ENCODE data around the gene TBRG1. TPM values are rescaled to one million over a fixed set of nuclear protein-coding genes. Genes with fewer than 3 reads are reported as not detected.

Gene TBRG1, protein sequence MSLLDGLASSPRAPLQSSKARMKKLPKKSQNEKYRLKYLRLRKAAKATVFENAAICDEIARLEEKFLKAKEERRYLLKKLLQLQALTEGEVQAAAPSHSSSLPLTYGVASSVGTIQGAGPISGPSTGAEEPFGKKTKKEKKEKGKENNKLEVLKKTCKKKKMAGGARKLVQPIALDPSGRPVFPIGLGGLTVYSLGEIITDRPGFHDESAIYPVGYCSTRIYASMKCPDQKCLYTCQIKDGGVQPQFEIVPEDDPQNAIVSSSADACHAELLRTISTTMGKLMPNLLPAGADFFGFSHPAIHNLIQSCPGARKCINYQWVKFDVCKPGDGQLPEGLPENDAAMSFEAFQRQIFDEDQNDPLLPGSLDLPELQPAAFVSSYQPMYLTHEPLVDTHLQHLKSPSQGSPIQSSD
- 23.3 and 30.0 TPM in 2 replicates for total RNA-seq (2014; rRNA removed; shearing (Covaris generic))
- 34.0 and 39.1 TPM in 2 replicates for total RNA-seq (2022)
- percentile 89 among the genes with signal in this experiment for Bru-seq, nascent RNA
- percentile 87 among the genes with signal in this experiment for BruChase-seq, experiment 1, labeled RNA remaining after a 6-hour chase
- BruChase-seq, experiment 2, labeled RNA remaining after a 2-hour chase: percentile 92 among the genes with signal in this experiment
- long read RNA-seq, full-length matches to known transcripts: 76 of 133 reads
- long read RNA-seq, partial matches to known transcripts: 4 of 133 reads
- long read RNA-seq, other reads (novel, unspliced or antisense): 53 of 133 reads

DNA sequence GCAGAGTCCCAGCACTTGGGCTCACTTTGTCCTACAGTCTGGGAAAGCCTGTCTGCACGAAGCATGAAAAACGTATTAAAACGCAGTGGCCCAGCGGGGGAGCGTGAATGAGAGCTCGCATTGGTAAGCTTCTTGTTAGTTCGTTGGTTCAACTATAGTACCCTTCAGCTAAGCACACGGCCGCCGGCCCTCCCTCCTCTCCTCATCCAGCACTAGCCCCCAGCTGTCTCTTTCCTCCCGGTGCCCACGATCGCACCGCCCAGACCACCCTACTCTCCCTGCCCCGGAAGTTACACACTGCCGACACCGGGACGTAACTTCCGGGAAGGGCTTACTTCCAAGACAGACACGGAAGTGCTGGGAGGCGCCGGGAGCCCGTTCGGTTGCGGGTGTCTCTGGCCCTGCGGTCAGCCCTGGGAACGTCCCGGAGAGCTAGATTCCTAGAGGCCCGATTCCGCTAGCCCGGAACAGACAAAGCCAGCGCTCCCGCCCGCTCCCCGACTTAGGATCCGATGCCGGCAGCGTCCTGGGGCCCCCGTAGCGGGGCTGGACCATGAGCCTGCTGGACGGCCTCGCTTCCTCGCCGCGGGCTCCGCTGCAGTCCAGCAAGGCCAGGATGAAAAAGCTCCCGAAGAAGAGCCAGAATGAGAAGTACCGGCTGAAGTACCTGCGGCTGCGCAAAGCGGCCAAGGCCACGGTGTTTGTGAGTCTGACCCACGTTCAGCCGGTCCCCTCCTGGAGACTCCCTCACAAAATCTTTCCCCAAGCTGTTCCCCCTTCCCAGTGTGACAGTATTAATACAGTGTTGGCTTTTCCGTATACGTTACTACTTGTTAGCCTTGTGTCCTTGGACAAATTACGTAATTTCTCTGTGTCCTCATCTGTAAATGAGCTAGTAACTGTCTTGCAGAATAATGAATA lies at the start of gene TBRG1:
Gene TBRG1, plus strand, starts transcription at position 334 of the 921 bp plus-strand sequence. Its CDS starts 220 bp downstream, at position 554.
- H3K27ac ChIP-seq (ENCODE audit: low read depth, low read length, poor library complexity, severe bottlenecking): no peak within 1 kb of the TSS
- POLR2A ChIA-PET: interaction anchor here (0.6 to 2.8 kb wide), 13 partner anchors 10 to 1749 kb away, joined by 3 to 21 read pairs (median 3); partner anchors contain the start of genes CCDC15 and PANX3

DNA sequence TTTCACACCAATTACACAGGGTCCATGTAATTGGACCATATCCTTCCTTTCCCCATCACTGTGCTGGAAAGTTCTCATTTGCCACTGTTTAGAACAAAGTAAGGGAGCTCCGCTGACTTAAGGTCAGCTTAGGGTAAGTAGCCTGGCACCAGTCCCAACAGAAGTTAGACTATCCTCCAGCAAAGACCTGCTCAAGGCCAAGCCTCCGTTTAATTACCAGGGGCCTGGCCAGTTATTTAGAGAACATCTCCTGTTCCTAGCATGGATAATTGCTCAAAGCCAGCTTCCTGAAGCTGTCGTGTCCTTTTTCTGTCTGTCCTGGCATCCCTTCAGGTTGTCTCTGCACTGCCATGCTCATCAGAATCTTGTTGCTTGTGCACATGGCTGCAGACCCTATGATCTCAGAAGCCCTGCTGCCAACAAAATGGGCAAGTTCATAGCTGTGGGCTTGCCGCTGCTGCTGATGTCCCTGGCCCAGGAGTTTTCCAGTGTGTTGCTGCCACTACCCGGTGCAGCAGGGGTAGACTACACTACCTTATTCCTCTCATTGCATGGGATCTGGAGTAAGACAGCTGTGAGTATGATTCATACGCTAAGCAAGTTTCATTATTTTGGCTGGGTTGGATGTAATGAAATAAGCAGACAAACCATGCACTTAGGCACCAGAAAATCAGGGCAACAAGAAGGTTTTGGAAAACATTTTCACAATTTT lies 44.8 kb upstream of the TBRG1 start:
- Histone ChIP-seq H3K9me2 (ENCODE audit: insufficient read depth, low read length) (no peaks in the 10 kb centered on the region), H3K9me3 (ENCODE audit: low read length) (no peaks in the 10 kb centered on the region)

More for the DNA sequence above, at the start of gene TBRG1:
- BruUV-seq (replicated peaks): TSS peak; percentile 69
- peak within 1 kb of the TSS; percentile 85 for H3K4me2 ChIP-seq (ENCODE audit: low read length)
- peak within 1 kb of the TSS; percentile 92 for H2AFZ ChIP-seq (ENCODE audit: low read length)
- no peaks in the 10 kb centered on the region for H3K9me2 ChIP-seq (ENCODE audit: insufficient read depth, low read length)
- no peaks in the 10 kb centered on the region for H3K9me3 ChIP-seq (ENCODE audit: low read length)
- intact Hi-C loops (cut with micrococcal nuclease; ENCODE audit: unreplicated experiment): loop anchor here (2.0 to 5.0 kb wide), 2 partner anchors 330 to 882 kb away; partner anchors contain the start of genes CCDC15 and ZNF202
- peaks cover 24% of the 10 kb centered on the region for H3K79me2 ChIP-seq (ENCODE audit: insufficient read depth, low read depth, low read length)
- CTCF ChIA-PET (ENCODE audit: unreplicated experiment): interaction anchor here (0.7 to 0.8 kb wide), 2 partner anchors 17 to 215 kb away, joined by 3 to 5 read pairs; no protein-coding TSS in a partner anchor
- TF ChIP-seq CTCF (conservative IDR thresholded peaks at IDR 0.05; ENCODE audit: low read length) (no peak), EZH2phosphoT487 (IDR thresholded peaks at IDR 0.05; ENCODE audit: borderline replicate concordance, low read depth, low read length) (no peak)
- peaks cover 11% of the 10 kb centered on the region for H3K4me1 ChIP-seq (ENCODE audit: insufficient read depth, low read length, poor library complexity, severe bottlenecking)
- peak within 1 kb of the TSS; percentile 85 for H3K4me3 ChIP-seq (ENCODE audit: low read depth, low read length, poor library complexity, severe bottlenecking)
- H4K20me1 ChIP-seq (ENCODE audit: insufficient read depth, low read length): peaks cover 9% of the 10 kb centered on the region; the same call in 1 of the 2 replicates
- DNase-seq (ENCODE audit: low spot score): peak; percentile 89
- H3K36me3 ChIP-seq (ENCODE audit: insufficient read depth, low read length): peaks cover 33% of the 10 kb centered on the region

More for the DNA sequence above, 44.8 kb upstream of the TBRG1 start:
- BruUV-seq (replicated peaks): no TSS peak
- DNase-seq (ENCODE audit: low spot score): no peak
- no peaks in the 10 kb centered on the region for H3K79me2 ChIP-seq (ENCODE audit: insufficient read depth, low read depth, low read length)
- no peak overlapping the region for H3K4me3 ChIP-seq (ENCODE audit: low read depth, low read length, poor library complexity, severe bottlenecking)
- H3K4me2 ChIP-seq (ENCODE audit: low read length): no peak overlapping the region
- TF ChIP-seq EZH2phosphoT487 (IDR thresholded peaks at IDR 0.05; ENCODE audit: borderline replicate concordance, low read depth, low read length) (no peak), CTCF (conservative IDR thresholded peaks at IDR 0.05; ENCODE audit: low read length) (no peak)
- H3K36me3 ChIP-seq (ENCODE audit: insufficient read depth, low read length): no peaks in the 10 kb centered on the region
- ChIA-PET POLR2A (interaction anchor here (0.6 to 1.4 kb wide), 3 partner anchors 10 to 184 kb away, joined by 3 to 4 read pairs (median 3); no protein-coding TSS in a partner anchor), CTCF (ENCODE audit: unreplicated experiment) (no interaction called here)
- H3K27ac ChIP-seq (ENCODE audit: low read depth, low read length, poor library complexity, severe bottlenecking): no peak overlapping the region
- H3K4me1 ChIP-seq (ENCODE audit: insufficient read depth, low read length, poor library complexity, severe bottlenecking): no peaks in the 10 kb centered on the region
- H2AFZ ChIP-seq (ENCODE audit: low read length): no peak overlapping the region
- no peaks in the 10 kb centered on the region for H4K20me1 ChIP-seq (ENCODE audit: insufficient read depth, low read length)
- intact Hi-C loops (cut with micrococcal nuclease; ENCODE audit: unreplicated experiment): no loop called here
